K562 (cell line): ENCODE measurements around the gene SLC39A5. TPM values are rescaled to one million over a fixed set of nuclear protein-coding genes. Genes with fewer than 3 reads are reported as not detected.

Experiments used
- BMI1 ChIP-seq: fragments of 150-350 bp; IDR thresholded peaks from 2 replicates; pipeline ENCODE4 v1.6.1; 2014; ENCODE audit warnings: low read length
- BRD9 ChIP-seq: fragments of 450-650 bp; IDR thresholded peaks from 2 replicates; pipeline ENCODE4 v1.6.1; 2018; ENCODE audit warnings: low read depth; ENCODE audit not compliant: partially characterized antibody
- HDAC1 ChIP-seq, 2 experiments: fragments of 450-650 bp; IDR thresholded peaks; 2 replicates each; pipeline ENCODE4 v1.6.1; 2016 to 2017; ENCODE audit warnings: inconsistent platforms in 1 of 2, mild to moderate bottlenecking in 1 of 2, moderate library complexity in 1 of 2
- JUNB ChIP-seq: fragments of 450-650 bp; formaldehyde crosslinking; conservative IDR thresholded peaks from 2 replicates; pipeline ENCODE4 v1.4.0; 2020; ENCODE audit warnings: mild to moderate bottlenecking
- JUND ChIP-seq, 2 experiments: IDR thresholded peaks; 2 replicates in 1 of 2; 3 replicates in 1 of 2; pipeline ENCODE4 v1.6.1; 2011; ENCODE audit warnings: borderline replicate concordance in 2 of 2, low read depth in 2 of 2, low read length in 2 of 2, improper control_type of control experiment in 1 of 2, missing biosample characterization in 1 of 2, missing genetic modification characterization in 1 of 2, missing genetic modification reagents in 1 of 2
- NR1H2 ChIP-seq: sonication (generic); formaldehyde crosslinking; IDR thresholded peaks from 2 replicates; pipeline ENCODE4 v1.4.0; 2020; ENCODE audit warnings: mild to moderate bottlenecking, missing genetic modification reagents
- POLR2AphosphoS2 ChIP-seq: IDR thresholded peaks from 2 replicates; pipeline ENCODE4 v1.6.1; 2012; ENCODE audit warnings: low read length, improper control_type of control experiment
- RAD51 ChIP-seq: fragments of 450-650 bp; IDR thresholded peaks from 2 replicates; pipeline ENCODE4 v1.7.1; 2016; ENCODE audit warnings: low read depth, mild to moderate bottlenecking, borderline replicate concordance
- SMARCE1 ChIP-seq: fragments of 450-650 bp; IDR thresholded peaks from 2 replicates; pipeline ENCODE4 v1.7.1; 2016; ENCODE audit warnings: mild to moderate bottlenecking
- SRSF7 ChIP-seq: fragments of 200-400 bp; formaldehyde crosslinking; optimal IDR thresholded peaks from 2 replicates; pipeline ENCODE3; 2017; ENCODE audit warnings: mild to moderate bottlenecking, low read depth, low read length
- TBL1XR1 ChIP-seq, 2 experiments: IDR thresholded peaks; 2 replicates each; pipeline ENCODE4 v1.6.1; 2012; ENCODE audit warnings: improper control_type of control experiment in 2 of 2, low read length in 2 of 2, mild to moderate bottlenecking in 1 of 2
- TRIM28 ChIP-seq: fragments of 450-650 bp; IDR thresholded peaks from 2 replicates; pipeline ENCODE4 v1.6.1; 2017
- ZC3H11A ChIP-seq: IDR thresholded peaks from 2 replicates; pipeline ENCODE4 v1.6.1; 2012; ENCODE audit warnings: low read depth, low read length, improper control_type of control experiment
- ZEB2 ChIP-seq: fragments of 450-650 bp; IDR thresholded peaks from 2 replicates; pipeline ENCODE4 v1.6.1; 2016
- ZKSCAN8 ChIP-seq: fragments of 200-800 bp; sonication (Bioruptor generic); IDR thresholded peaks from 2 replicates; pipeline ENCODE4 v1.6.1; 2016; ENCODE audit warnings: missing genetic modification characterization, missing compliant biosample characterization
- ZNF584 ChIP-seq: fragments of 200-800 bp; sonication (Bioruptor generic); IDR thresholded peaks from 2 replicates; pipeline ENCODE4 v1.6.1; 2016; ENCODE audit warnings: low read depth, mild to moderate bottlenecking, missing genetic modification characterization, missing compliant biosample characterization
- ZNF589 ChIP-seq: fragments of 200-800 bp; sonication (Bioruptor generic); IDR thresholded peaks from 2 replicates; pipeline ENCODE4 v1.6.1; 2016; ENCODE audit warnings: low read depth, missing genetic modification characterization, missing compliant biosample characterization
- ZNF707 ChIP-seq: fragments of 250-450 bp; sonication (Bioruptor Pico); conservative IDR thresholded peaks from 2 replicates; pipeline ENCODE4 v1.8.0; 2022; ENCODE audit warnings: inconsistent platforms, mild to moderate bottlenecking, moderate library complexity
- ZNF717 ChIP-seq: fragments of 250-450 bp; sonication (Bioruptor Pico); IDR thresholded peaks from 2 replicates; pipeline ENCODE4 v1.5.0; 2021
- ZSCAN32 ChIP-seq: fragments of 450-650 bp; formaldehyde crosslinking; IDR thresholded peaks from 2 replicates; pipeline ENCODE4 v1.4.0; 2020; ENCODE audit warnings: mild to moderate bottlenecking, moderate library complexity
- polyA plus RNA-seq, 8 experiments: library from polyadenylated mRNA; depleted of rRNA in 4 of 8; stranded (reverse) in 5 of 8; unstranded in 3 of 8; fragments of >200 nt; fragmentation: Nextera tagmentation in 2 of 8; fragmentation: Illumina TruSeq in 1 of 8; extraction: Ambion mirVana in 2 of 8; extraction: Trizol in 1 of 8; gene quantifications; 2 replicates each; pipeline versions ENCODE4 v1.2.1 to v1.2.3, GENCODE V29; 2011 to 2014; ENCODE audit warnings: inconsistent platforms in 1 of 8, missing spikeins in 1 of 8
- total RNA-seq, 7 experiments: library from RNA; depleted of rRNA in 6 of 7; stranded (reverse); fragments of >200 nt in 6 of 7; fragmentation: Illumina TruSeq in 2 of 7; extraction: Trizol in 2 of 7; gene quantifications; 2 replicates each; pipeline versions ENCODE4 v1.2.1 to v1.2.3, GENCODE V29; 2011 to 2021; ENCODE audit warnings: low replicate concordance in 1 of 7
- TF ChIP-seq, protein P1 (sequence below): fragments of 200-800 bp; sonication (Bioruptor generic); IDR thresholded peaks from 2 replicates; pipeline ENCODE4 v1.6.1; 2017; ENCODE audit warnings: missing genetic modification characterization, missing compliant biosample characterization
- TF ChIP-seq, protein P2 (sequence below): sonication (generic); formaldehyde crosslinking; IDR thresholded peaks from 2 replicates; pipeline ENCODE4 v1.8.1; 2023; ENCODE audit warnings: mild to moderate bottlenecking, missing genetic modification reagents, moderate library complexity
- TF ChIP-seq, protein P3 (sequence below): fragments of 450-650 bp; IDR thresholded peaks from 2 replicates; pipeline ENCODE4 v1.6.1; 2017; ENCODE audit warnings: antibody characterized with exemption
- TF ChIP-seq, protein P4 (sequence below): IDR thresholded peaks from 3 replicates; pipeline ENCODE4 v1.6.1; 2011; ENCODE audit warnings: borderline replicate concordance, mild to moderate bottlenecking; ENCODE audit not compliant: insufficient read length, insufficient read depth

The SLC39A5 gene
- total and polyA plus RNA-seq, 9 of the 15 experiments (the other 6 are each of a cell fraction or from before 2014, with no cell fraction given): 0.08 to 0.10 TPM; not detected in 7

DNA sequence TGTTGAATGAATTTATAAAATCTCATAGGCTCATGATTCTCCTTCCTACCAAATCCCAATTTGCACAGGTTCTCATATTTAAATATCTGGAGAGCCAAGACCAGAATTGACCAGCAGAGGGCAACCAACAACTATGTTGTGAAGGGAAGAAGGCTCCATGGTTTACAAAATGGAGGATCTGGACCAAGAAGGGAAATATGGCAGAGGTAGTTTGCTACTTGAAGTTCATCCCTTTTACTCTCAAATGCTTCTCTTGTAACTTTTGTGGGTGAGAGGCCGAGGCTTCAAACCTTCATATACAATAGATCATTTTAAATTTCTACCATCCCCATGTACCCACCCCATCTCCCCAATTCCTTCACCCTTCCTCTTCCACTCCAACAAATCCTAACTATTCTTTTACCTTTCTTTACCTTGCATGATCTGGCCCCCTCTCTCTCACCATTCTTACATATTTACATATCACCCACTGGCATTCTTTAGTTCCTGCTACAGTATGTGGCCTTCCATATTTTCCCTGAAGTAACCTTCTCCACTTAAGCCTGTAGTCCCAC, 36.7 kb upstream of the SLC39A5 start (continued):
- TF ChIP-seq ZKSCAN8: no peak
- TF ChIP-seq JUND (IDR thresholded peaks at IDR 0.05; ENCODE audit: borderline replicate concordance, low read depth, low read length): no peak
- no peak for TF ChIP-seq JUND (tag; IDR thresholded peaks at IDR 0.05; ENCODE audit: borderline replicate concordance, low read depth, low read length)
- no peak for TF ChIP-seq ZNF589
- TF ChIP-seq POLR2AphosphoS2: no peak
- TF ChIP-seq, protein P1, sequence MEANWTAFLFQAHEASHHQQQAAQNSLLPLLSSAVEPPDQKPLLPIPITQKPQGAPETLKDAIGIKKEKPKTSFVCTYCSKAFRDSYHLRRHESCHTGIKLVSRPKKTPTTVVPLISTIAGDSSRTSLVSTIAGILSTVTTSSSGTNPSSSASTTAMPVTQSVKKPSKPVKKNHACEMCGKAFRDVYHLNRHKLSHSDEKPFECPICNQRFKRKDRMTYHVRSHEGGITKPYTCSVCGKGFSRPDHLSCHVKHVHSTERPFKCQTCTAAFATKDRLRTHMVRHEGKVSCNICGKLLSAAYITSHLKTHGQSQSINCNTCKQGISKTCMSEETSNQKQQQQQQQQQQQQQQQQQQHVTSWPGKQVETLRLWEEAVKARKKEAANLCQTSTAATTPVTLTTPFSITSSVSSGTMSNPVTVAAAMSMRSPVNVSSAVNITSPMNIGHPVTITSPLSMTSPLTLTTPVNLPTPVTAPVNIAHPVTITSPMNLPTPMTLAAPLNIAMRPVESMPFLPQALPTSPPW (CRISPR knock-in tag): peak; percentile 31; the same call in 1 of the 2 replicates
- TF ChIP-seq BRD9: peak; percentile 70
- TF ChIP-seq HDAC1 (IDR thresholded peaks at IDR 0.05): 0 out of 4 replicates have a peak, but pooled peaks of 1 of the 2 experiments have one; percentile 26
- TF ChIP-seq ZSCAN32 (CRISPR knock-in tag): no peak
- no peak for TF ChIP-seq ZNF717
- no peak for TF ChIP-seq SMARCE1
- TF ChIP-seq NR1H2: no peak
- TF ChIP-seq, protein P2, sequence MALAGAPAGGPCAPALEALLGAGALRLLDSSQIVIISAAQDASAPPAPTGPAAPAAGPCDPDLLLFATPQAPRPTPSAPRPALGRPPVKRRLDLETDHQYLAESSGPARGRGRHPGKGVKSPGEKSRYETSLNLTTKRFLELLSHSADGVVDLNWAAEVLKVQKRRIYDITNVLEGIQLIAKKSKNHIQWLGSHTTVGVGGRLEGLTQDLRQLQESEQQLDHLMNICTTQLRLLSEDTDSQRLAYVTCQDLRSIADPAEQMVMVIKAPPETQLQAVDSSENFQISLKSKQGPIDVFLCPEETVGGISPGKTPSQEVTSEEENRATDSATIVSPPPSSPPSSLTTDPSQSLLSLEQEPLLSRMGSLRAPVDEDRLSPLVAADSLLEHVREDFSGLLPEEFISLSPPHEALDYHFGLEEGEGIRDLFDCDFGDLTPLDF (CRISPR knock-in tag): no peak
- TF ChIP-seq, protein P3, sequence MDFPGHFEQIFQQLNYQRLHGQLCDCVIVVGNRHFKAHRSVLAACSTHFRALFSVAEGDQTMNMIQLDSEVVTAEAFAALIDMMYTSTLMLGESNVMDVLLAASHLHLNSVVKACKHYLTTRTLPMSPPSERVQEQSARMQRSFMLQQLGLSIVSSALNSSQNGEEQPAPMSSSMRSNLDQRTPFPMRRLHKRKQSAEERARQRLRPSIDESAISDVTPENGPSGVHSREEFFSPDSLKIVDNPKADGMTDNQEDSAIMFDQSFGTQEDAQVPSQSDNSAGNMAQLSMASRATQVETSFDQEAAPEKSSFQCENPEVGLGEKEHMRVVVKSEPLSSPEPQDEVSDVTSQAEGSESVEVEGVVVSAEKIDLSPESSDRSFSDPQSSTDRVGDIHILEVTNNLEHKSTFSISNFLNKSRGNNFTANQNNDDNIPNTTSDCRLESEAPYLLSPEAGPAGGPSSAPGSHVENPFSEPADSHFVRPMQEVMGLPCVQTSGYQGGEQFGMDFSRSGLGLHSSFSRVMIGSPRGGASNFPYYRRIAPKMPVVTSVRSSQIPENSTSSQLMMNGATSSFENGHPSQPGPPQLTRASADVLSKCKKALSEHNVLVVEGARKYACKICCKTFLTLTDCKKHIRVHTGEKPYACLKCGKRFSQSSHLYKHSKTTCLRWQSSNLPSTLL: no peak
- no peak for TF ChIP-seq ZEB2
- TF ChIP-seq TBL1XR1 (IDR thresholded peaks at IDR 0.05; ENCODE audit: low read length in 2 of 2): no peak
- TF ChIP-seq ZNF584 (CRISPR knock-in tag): no peak
- TF ChIP-seq ZNF707 (CRISPR knock-in tag): no peak
- TF ChIP-seq TRIM28: no peak
- TF ChIP-seq SRSF7: no peak
- peak; percentile 80; the same call in 1 of the 2 replicates for TF ChIP-seq ZC3H11A
- no peak for TF ChIP-seq JUNB (CRISPR knock-in tag)
- TF ChIP-seq BMI1: no peak
- no peak for TF ChIP-seq RAD51
- TF ChIP-seq, protein P4, sequence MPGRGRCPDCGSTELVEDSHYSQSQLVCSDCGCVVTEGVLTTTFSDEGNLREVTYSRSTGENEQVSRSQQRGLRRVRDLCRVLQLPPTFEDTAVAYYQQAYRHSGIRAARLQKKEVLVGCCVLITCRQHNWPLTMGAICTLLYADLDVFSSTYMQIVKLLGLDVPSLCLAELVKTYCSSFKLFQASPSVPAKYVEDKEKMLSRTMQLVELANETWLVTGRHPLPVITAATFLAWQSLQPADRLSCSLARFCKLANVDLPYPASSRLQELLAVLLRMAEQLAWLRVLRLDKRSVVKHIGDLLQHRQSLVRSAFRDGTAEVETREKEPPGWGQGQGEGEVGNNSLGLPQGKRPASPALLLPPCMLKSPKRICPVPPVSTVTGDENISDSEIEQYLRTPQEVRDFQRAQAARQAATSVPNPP: no peak
